Skeletal muscle tissue (tissue), 4 donors: ENCODE data around the gene UNC5CL. TPM values are rescaled to one million over a fixed set of nuclear protein-coding genes. Genes with fewer than 3 reads are reported as not detected.
"Not testable (repeated sequence)": the region's sequence is repeated elsewhere in the genome, so short reads cannot be mapped to it uniquely, and the experiment has no call there.

Source experiments
- H3K27ac ChIP-seq: one replicate; pipeline ENCODE4 v1.7.0; 2013; ENCODE audit warnings: mild to moderate bottlenecking, low read depth, low read length, inconsistent platforms
- H3K27me3 ChIP-seq, 3 donors: one replicate each; pipeline ENCODE4 v1.7.0; 2013; ENCODE audit warnings: low read length in 3 of 3; ENCODE audit not compliant: control insufficient read depth in 3 of 3, insufficient read depth in 3 of 3
- H3K36me3 ChIP-seq, 3 donors: one replicate each; pipeline ENCODE4 v1.7.0; 2013; ENCODE audit warnings: low read length in 3 of 3; ENCODE audit not compliant: control insufficient read depth in 3 of 3, insufficient read depth in 3 of 3
- H3K4me1 ChIP-seq, 3 donors: one replicate each; pipeline ENCODE4 v1.7.0; 2013; ENCODE audit warnings: low read length in 3 of 3, mild to moderate bottlenecking in 3 of 3; ENCODE audit not compliant: control insufficient read depth in 3 of 3, insufficient read depth in 3 of 3
- H3K4me3 ChIP-seq, 3 donors: one replicate each; pipeline ENCODE4 v1.7.0; 2013; ENCODE audit warnings: low read length in 3 of 3
- H3K9ac ChIP-seq, 3 donors: one replicate each; pipeline ENCODE4 v1.7.0; 2013; ENCODE audit warnings: low read length in 3 of 3, mild to moderate bottlenecking in 3 of 3, moderate library complexity in 2 of 3, low read depth in 1 of 3
- H3K9me3 ChIP-seq, 3 donors: one replicate each; pipeline ENCODE4 v1.7.0; 2013; ENCODE audit warnings: low read length in 3 of 3; ENCODE audit not compliant: control insufficient read depth in 3 of 3
- total RNA-seq: library from RNA; depleted of rRNA; stranded (reverse); fragments of >200 nt; gene quantifications from one replicate; pipeline ENCODE4 v1.2.3, GENCODE V29; 2014
- donor health status: Osteomylitis.

Gene UNC5CL
- total RNA-seq, 1 donor from 2014 or later, result 2.1 TPM

DNA sequence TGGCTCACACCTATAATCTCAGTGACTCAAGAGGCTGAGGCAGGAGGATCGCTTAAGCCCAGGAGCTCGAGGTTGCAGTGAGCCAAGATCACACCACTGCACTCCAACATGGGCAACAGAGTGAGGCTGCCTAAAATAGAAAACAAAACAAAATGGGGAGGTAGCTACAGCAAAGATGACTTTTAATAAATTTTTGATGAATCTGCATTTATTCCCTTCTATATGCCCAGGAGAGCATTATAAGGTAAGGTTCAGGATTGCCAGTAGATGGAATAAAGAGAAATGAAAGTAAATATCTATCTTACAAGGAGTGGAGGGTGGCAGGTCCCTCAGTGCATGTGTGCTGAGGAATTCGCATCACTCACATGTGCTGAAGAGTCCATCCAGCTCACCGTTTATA lies 24.2 kb downstream of the UNC5CL start:
- H3K27ac ChIP-seq, result no peak overlapping the region
- no peak overlapping the region for H3K9ac ChIP-seq
- H3K36me3 ChIP-seq, result no peaks in the 10 kb centered on the region
- H3K4me1 ChIP-seq, result no peaks in the 10 kb centered on the region
- no peaks in the 10 kb centered on the region for H3K9me3 ChIP-seq
- H3K4me3 ChIP-seq, result no peak overlapping the region
- no peaks in the 10 kb centered on the region for H3K27me3 ChIP-seq

DNA sequence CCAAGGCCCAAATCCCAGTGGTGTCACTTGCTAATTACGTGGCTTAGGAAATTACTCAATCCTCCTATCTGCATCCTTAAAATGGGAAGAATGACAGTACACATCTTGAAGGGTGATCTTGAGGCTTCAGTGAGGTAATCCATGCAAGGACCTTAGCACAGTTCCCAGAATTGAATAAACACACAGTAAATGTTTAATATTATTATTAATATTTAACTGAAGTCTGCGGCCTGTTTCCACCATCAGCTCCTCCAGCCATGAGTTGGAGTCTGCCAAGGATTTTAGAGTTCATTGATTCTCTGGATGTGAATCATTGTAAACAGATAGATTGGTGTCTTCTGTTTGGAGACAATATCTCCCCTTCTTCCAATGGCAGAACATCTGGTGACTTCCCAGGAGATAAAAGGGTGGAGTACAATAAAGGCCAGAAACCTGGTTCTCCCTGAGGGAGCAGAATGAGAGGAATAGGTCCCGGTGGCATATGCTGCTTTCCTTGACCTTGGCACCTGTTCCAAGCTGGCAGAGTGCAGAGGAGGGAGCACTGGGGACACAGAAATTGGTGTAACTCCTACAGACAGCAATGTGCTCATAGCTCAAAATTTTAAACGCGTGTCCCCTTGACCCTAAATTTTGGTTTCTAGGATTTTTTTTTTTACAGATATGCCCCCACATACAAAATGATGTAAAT lies 25.4 kb downstream of the UNC5CL start:
- H3K27me3 ChIP-seq, result no peaks in the 10 kb centered on the region
- no peaks in the 10 kb centered on the region for H3K36me3 ChIP-seq
- no peak overlapping the region for H3K4me3 ChIP-seq
- no peaks in the 10 kb centered on the region for H3K9me3 ChIP-seq
- H3K4me1 ChIP-seq, result no peaks in the 10 kb centered on the region
- H3K27ac ChIP-seq, result no peak overlapping the region
- H3K9ac ChIP-seq, result no peak overlapping the region

DNA sequence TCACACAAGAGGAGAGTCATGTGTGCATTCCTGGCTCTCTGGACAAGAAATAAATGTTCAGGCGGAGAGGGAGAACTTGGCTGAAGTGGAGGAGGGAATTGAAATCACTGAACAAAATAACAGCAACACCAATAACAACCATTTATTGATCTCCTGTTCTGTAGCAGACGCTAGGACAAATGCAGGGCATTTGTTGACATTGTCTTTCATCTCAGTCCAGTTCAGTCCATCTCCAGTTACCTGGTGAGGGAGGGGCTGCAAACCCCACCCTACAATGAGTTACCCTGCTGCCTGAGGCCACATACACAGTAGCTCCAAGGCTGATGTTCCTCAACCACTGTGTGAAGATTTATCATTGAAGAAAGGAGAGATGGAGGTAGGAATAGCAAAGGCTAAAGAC lies 27.3 kb downstream of the UNC5CL start:
- no peaks in the 10 kb centered on the region for H3K36me3 ChIP-seq
- no peak overlapping the region for H3K4me3 ChIP-seq
- no peak overlapping the region for H3K27ac ChIP-seq
- H3K9ac ChIP-seq, result no peak overlapping the region
- no peaks in the 10 kb centered on the region for H3K4me1 ChIP-seq
- no peaks in the 10 kb centered on the region for H3K9me3 ChIP-seq
- no peaks in the 10 kb centered on the region for H3K27me3 ChIP-seq

DNA sequence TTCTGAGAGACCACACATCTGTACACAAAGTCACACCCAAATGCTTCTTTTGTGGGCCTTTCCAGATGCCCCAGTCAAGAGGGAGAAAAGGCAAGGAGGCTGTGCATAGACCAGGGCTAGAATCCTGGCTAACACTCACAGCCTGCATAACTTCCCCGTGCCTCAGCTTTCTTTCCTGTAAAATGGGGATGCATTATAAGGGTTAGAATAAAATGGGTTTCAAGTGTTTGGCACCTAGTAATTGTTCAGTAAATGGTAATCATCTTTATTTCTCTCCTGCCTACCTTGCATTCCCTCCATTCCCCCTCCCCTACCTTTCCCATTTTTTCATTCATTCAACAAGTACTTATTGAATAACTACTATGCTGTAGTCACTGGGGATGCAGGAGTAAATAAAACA lies 29.4 kb downstream of the UNC5CL start:
- Histone ChIP-seq H3K4me1 (no peaks in the 10 kb centered on the region), H3K9me3 (no peaks in the 10 kb centered on the region), H3K36me3 (no peaks in the 10 kb centered on the region), H3K27me3 (no peaks in the 10 kb centered on the region), H3K9ac (no peak overlapping the region), H3K4me3 (no peak overlapping the region), H3K27ac (no peak overlapping the region)

DNA sequence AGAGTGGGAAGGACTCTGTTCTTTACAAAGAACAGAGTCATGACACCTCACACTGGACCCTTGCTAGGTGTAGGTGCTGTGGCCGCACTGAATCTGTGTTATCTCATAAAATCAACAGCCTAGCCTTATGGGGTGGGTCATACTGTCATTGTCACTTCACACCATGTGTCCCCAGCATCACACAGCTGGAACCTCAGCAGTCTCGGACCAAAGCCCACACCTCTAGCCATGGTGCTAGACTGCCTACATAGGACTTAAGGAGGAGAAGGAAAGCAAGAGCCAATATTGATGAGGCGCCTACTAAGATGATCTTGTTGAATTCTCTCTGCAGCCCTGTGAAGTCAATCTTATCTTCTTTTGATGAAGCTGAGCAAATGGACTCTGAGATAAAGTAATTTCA lies 31.0 kb downstream of the UNC5CL start:
- Histone ChIP-seq H3K9me3 (no peaks in the 10 kb centered on the region), H3K27me3 (no peaks in the 10 kb centered on the region), H3K9ac (no peak overlapping the region), H3K4me1 (peaks cover 0 to 1% (median under 1%) of the 10 kb centered on the region in 3 donors), H3K36me3 (no peaks in the 10 kb centered on the region), H3K27ac (no peak overlapping the region), H3K4me3 (no peak overlapping the region)

DNA sequence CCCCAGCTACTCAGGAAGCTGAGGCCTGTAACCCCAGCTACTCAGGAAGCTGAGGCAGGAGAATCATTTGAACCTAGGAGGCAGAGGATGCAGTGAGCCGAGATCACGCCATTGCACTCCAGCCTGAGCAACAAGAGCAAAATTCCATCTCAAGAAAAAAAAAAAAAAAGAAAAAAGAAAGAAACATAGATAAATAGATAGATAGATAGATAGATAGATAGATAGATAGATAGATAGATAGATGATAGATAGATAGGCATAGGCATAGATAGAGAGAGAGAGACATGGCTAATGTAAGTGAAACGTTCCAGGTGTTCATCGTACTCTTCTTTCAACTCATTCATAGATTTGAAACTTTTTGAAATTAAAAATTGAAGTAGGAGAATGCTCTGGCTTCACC lies 32.0 kb downstream of the UNC5CL start:
- H3K27ac ChIP-seq, H3K9ac ChIP-seq, H3K36me3 ChIP-seq, H3K27me3 ChIP-seq, H3K4me3 ChIP-seq, H3K9me3 ChIP-seq: not testable (repeated sequence)
- H3K4me1 ChIP-seq, result peaks cover 9 to 12% (median 11%) of the 10 kb centered on the region in 3 donors

DNA sequence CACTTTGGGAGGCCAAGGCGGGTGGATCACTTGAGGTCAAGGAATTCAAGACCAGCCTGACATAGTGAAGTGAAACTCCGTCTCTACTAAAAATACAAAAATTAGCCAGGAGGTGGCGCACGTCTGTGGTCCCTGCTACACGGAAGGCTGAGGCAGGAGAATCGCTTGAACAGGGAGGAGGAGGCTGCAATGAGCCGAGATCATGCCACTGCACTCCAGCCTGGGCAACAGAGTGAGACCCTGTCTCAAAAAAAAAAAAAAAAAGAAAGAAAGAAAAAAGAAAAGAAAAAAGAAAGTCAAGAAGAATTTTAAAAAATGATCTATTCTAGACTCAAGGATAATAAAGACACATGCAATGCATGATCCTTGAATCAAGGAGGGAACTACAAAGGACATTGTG lies 32.8 kb downstream of the UNC5CL start:
- H3K9ac ChIP-seq, H3K36me3 ChIP-seq, H3K4me3 ChIP-seq, H3K9me3 ChIP-seq, H3K27ac ChIP-seq, H3K27me3 ChIP-seq: not testable (repeated sequence)
- H3K4me1 ChIP-seq, result peaks cover 11 to 14% (median 13%) of the 10 kb centered on the region in 3 donors

DNA sequence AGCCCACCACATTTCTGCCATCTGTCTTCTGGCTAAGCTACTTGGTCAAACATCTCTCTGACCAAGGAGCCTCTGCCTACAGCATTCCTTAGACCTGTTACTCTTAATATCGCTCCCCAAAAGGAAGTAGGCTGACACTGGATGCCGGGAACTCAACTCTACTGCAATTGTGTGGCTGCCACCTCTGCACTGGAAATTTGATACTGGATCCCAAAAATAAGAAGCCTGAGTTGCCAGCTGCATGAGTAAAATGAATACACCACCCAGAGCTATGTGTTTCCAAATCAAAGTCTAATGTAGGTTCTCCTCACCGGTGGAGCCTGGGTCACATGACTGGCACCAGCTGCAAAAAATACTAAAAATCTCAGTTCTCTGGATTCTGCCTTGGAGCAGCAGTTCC lies 36.9 kb downstream of the UNC5CL start:
- Histone ChIP-seq H3K9ac (no peak overlapping the region), H3K27me3 (no peaks in the 10 kb centered on the region), H3K9me3 (no peaks in the 10 kb centered on the region), H3K4me3 (no peak overlapping the region), H3K27ac (no peak overlapping the region), H3K4me1 (peaks cover 19 to 28% (median 23%) of the 10 kb centered on the region in 3 donors), H3K36me3 (no peaks in the 10 kb centered on the region)

DNA sequence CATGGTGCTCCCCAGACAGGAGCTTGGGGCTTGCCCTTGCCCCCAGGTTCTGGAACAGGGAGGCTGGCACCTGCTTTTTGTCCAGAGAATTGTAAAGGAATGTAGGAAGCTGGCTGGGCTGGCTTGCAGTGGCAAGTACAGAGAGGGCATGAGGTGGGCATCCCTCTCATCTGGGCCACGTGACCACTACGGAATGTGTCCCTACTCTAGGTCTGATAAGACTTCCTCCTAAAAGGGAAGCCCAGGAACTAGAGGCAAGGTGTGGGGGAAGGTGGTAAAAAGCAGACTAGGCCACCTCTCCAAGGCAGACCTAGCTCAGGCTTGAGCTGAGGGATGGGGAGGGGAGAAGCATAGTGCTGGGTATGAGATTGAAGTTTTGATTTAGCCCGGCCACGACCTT lies 38.8 kb downstream of the UNC5CL start:
- Histone ChIP-seq H3K27me3 (no peaks in the 10 kb centered on the region), H3K27ac (no peak overlapping the region), H3K36me3 (no peaks in the 10 kb centered on the region), H3K9me3 (no peaks in the 10 kb centered on the region), H3K9ac (no peak overlapping the region), H3K4me3 (no peak overlapping the region), H3K4me1 (peaks cover 24 to 35% (median 32%) of the 10 kb centered on the region in 3 donors)

DNA sequence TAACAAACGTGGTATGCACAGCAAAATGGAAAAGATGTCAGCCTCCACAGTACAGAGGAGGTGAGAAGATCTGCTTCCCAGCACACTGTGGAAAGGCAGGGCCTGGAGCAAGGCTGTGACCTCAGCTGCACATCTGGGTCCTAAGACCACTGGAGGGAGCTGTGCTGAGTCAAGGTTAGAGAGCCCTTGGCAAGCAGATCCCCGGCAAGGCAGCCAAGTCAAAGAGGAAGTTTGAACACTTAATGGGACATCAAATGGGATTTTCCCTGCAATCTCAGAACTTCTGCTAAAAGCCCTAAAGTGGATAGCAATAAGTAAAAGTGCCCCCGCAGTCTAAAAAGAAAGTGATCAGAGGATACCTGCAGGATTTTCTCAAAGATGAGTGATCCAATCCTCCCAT lies 39.5 kb downstream of the UNC5CL start:
- peaks cover 24 to 35% (median 32%) of the 10 kb centered on the region in 3 donors for H3K4me1 ChIP-seq
- no peaks in the 10 kb centered on the region for H3K27me3 ChIP-seq
- no peaks in the 10 kb centered on the region for H3K36me3 ChIP-seq
- no peak overlapping the region for H3K4me3 ChIP-seq
- no peak overlapping the region for H3K27ac ChIP-seq
- H3K9ac ChIP-seq, result no peak overlapping the region
- no peaks in the 10 kb centered on the region for H3K9me3 ChIP-seq
